ENCODE measurements around the gene MYO1F. TPM values are rescaled to one million over a fixed set of nuclear protein-coding genes. Genes with fewer than 3 reads are reported as not detected.

Gene MYO1F
- polyA plus RNA-seq, 3 donors: 121 to 707 (median 197) TPM

- no peak overlapping the region for H3K4me2 ChIP-seq (replicated peaks; ENCODE audit: extremely low read depth, low read length, poor library complexity, severe bottlenecking)
- H3K4me3 ChIP-seq (replicated peaks in 1 of 3; ENCODE audit: low read depth in 2 of 3, low read length in 3 of 3): no peak overlapping the region
- Mint-ChIP-seq H3K4me1 (peaks cover 31% of the 10 kb centered on the region), H3K27me3 (ENCODE audit: low read depth in 3 of 3) (peaks cover 24 to 57% (median 43%) of the 10 kb centered on the region in 3 donors), H3K27ac (peak overlapping the region in 1 of 7 donors; percentile 53), H3K36me3 (peaks cover 0 to 9% of the 10 kb centered on the region in 2 donors), H3K4me3 (peak overlapping the region in 1 of 2 donors; percentile 39), H3K9me3 (peaks cover 0 to 6% (median 1%) of the 10 kb centered on the region in 7 donors)
- intact Hi-C loops (cut with micrococcal nuclease): loop anchor here in 1 of 2 donors (10.0 kb wide), 1 partner anchor 83 kb away; the partner anchor contains the start of gene ACTL9
- no peaks in the 10 kb centered on the region for H3K79me2 ChIP-seq (ENCODE audit: insufficient read depth, low read length)
- no peak overlapping the region for H3K9ac ChIP-seq (ENCODE audit: insufficient read depth, low read length, poor library complexity, severe bottlenecking)
- DNase-seq: no peak
- H3K4me1 ChIP-seq (ENCODE audit: control insufficient read depth in 1 of 2, insufficient read depth in 2 of 2, low read length in 2 of 2): peaks cover 28 to 34% of the 10 kb centered on the region in 2 donors
- H3K27me3 ChIP-seq (ENCODE audit: control insufficient read depth in 2 of 2, insufficient read depth in 2 of 2, low read length in 2 of 2): peaks cover 6 to 33% of the 10 kb centered on the region in 2 donors
- no peak overlapping the region for H3K27ac ChIP-seq (ENCODE audit: low read depth in 1 of 2, low read length in 2 of 2)
- TF ChIP-seq CTCF (IDR thresholded peaks at IDR 0.05): no peak
- WGBS (ENCODE audit: insufficient coverage): 39% methylated on average over 15 of the region's 18 CpGs
- no peak overlapping the region for H2AFZ ChIP-seq (ENCODE audit: insufficient read depth, low read depth, low read length, poor library complexity, severe bottlenecking)
- no peaks in the 10 kb centered on the region for H3K36me3 ChIP-seq (replicated peaks in 1 of 2; ENCODE audit: control insufficient read depth in 1 of 2, insufficient read depth in 2 of 2, low read length in 2 of 2)
- H4K20me1 ChIP-seq (ENCODE audit: insufficient read depth, low read length): no peaks in the 10 kb centered on the region
- no peaks in the 10 kb centered on the region for H3K9me3 ChIP-seq (replicated peaks in 1 of 2; ENCODE audit: control insufficient read depth in 1 of 2, insufficient read depth in 1 of 2, low read length in 2 of 2)
Observed at GRCh38 chr19:8611391-8611876, 34.2 kb upstream of the MYO1F start.

- Histone ChIP-seq H4K20me1 (ENCODE audit: insufficient read depth, low read length) (no peaks in the 10 kb centered on the region), H3K4me1 (ENCODE audit: control insufficient read depth in 1 of 2, insufficient read depth in 2 of 2, low read length in 2 of 2) (peaks cover 24 to 30% of the 10 kb centered on the region in 2 donors), H3K27me3 (ENCODE audit: control insufficient read depth in 2 of 2, insufficient read depth in 2 of 2, low read length in 2 of 2) (peaks cover 6 to 30% of the 10 kb centered on the region in 2 donors), H3K9me3 (replicated peaks in 1 of 2; ENCODE audit: control insufficient read depth in 1 of 2, insufficient read depth in 1 of 2, low read length in 2 of 2) (peaks cover 0 to 2% of the 10 kb centered on the region in 2 donors), H3K4me3 (replicated peaks in 1 of 3; ENCODE audit: low read depth in 2 of 3, low read length in 3 of 3) (peak overlapping the region in 1 of 3 experiments; percentile 71), H3K9ac (ENCODE audit: insufficient read depth, low read length, poor library complexity, severe bottlenecking) (no peak overlapping the region), H3K79me2 (ENCODE audit: insufficient read depth, low read length) (no peaks in the 10 kb centered on the region), H3K4me2 (replicated peaks; ENCODE audit: extremely low read depth, low read length, poor library complexity, severe bottlenecking) (peak overlapping the region; percentile 80), H2AFZ (ENCODE audit: insufficient read depth, low read depth, low read length, poor library complexity, severe bottlenecking) (peak overlapping the region; percentile 83), H3K27ac (ENCODE audit: low read depth in 1 of 2, low read length in 2 of 2) (no peak overlapping the region), H3K36me3 (replicated peaks in 1 of 2; ENCODE audit: control insufficient read depth in 1 of 2, insufficient read depth in 2 of 2, low read length in 2 of 2) (no peaks in the 10 kb centered on the region)
- H3K27me3 Mint-ChIP-seq (ENCODE audit: low read depth in 3 of 3): peaks cover 24 to 60% (median 44%) of the 10 kb centered on the region in 3 donors
- DNase-seq: no peak
- peaks cover 0 to 6% (median 2%) of the 10 kb centered on the region in 7 donors for H3K9me3 Mint-ChIP-seq
- no peak overlapping the region for H3K4me3 Mint-ChIP-seq
- no peak overlapping the region for H3K27ac Mint-ChIP-seq
- intact Hi-C loops (cut with micrococcal nuclease): loop anchor here in 1 of 2 donors (10.0 kb wide), 1 partner anchor 84 kb away; the partner anchor contains the start of gene ACTL9
- peaks cover 28% of the 10 kb centered on the region for H3K4me1 Mint-ChIP-seq
- WGBS (ENCODE audit: insufficient coverage): no CpG with 5 or more reads among the region's 9 CpGs
- H3K36me3 Mint-ChIP-seq: peaks cover 0 to 9% of the 10 kb centered on the region in 2 donors
- TF ChIP-seq CTCF (IDR thresholded peaks at IDR 0.05): no peak
Observed at GRCh38 chr19:8610936-8611300, 33.7 kb upstream of the MYO1F start.

Data from CD14-positive monocyte (primary cell).